ENCODE data around the gene SLC13A2.

The SLC13A2 gene

DNA sequence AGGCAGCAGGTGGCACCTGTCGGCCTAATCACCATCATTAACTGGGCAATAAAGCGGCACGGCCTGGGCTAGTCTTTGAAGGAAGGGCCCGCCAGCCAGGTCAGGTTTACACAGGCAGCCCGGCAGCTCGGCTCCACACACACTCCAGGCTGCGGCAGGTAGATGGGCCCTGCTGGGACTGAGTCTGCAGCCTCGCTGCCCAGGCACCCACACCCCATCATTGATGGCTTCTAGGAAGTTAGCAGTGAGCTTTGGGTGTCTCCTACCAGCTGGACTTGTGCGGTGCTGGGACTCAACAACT is 25.9 kb downstream of the SLC13A2 start:
- H3K27ac ChIP-seq: no peak overlapping the region
- no peaks in the 10 kb centered on the region for H3K4me1 ChIP-seq (ENCODE audit: control insufficient read depth in 1 of 2, insufficient read depth in 1 of 2, low read depth in 1 of 2, low read length in 1 of 2)
- no peaks in the 10 kb centered on the region for H3K9me3 ChIP-seq
- TF ChIP-seq, protein P1, sequence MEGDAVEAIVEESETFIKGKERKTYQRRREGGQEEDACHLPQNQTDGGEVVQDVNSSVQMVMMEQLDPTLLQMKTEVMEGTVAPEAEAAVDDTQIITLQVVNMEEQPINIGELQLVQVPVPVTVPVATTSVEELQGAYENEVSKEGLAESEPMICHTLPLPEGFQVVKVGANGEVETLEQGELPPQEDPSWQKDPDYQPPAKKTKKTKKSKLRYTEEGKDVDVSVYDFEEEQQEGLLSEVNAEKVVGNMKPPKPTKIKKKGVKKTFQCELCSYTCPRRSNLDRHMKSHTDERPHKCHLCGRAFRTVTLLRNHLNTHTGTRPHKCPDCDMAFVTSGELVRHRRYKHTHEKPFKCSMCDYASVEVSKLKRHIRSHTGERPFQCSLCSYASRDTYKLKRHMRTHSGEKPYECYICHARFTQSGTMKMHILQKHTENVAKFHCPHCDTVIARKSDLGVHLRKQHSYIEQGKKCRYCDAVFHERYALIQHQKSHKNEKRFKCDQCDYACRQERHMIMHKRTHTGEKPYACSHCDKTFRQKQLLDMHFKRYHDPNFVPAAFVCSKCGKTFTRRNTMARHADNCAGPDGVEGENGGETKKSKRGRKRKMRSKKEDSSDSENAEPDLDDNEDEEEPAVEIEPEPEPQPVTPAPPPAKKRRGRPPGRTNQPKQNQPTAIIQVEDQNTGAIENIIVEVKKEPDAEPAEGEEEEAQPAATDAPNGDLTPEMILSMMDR (IDR thresholded peaks at IDR 0.05): no peak
- H3K36me3 ChIP-seq: no peaks in the 10 kb centered on the region
- H3K4me3 ChIP-seq (ENCODE audit: low read depth in 1 of 2, low read length in 1 of 2): no peak overlapping the region
- no peaks in the 10 kb centered on the region for H3K27me3 ChIP-seq

DNA sequence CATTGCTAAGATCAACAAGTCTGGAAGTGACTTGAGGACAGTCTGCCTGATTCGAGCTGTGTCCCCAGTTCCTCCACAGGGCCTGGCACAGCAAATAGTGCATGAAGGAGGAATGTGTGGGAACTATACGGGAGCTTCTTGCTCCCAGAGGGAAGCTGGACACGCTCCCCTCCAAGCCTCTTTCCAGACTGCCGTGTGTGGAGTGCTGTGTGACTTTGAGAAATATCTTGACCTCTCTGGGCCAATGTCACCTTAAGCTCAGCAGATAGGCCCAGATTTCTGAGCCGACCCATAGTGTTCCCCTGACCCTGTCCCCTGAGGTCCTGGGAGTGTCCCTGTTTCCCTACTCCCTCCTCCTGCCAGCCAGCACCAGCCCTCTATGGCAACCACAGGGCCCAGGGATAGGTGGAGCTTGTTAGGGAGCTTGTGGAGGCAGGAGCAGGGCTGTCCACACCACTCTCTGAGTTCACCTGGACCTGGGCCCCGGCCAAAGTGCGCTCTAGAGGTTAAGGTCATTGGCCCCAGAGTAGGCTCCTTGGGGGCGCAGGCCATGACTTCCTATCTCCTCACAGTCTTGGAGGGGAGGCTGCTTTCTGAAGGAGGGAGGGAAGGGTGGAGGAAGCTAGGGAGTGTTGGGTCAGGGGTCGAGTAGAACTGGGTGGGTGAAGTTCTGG is 26.4 kb downstream of the SLC13A2 start:
- Histone ChIP-seq H3K4me1 (ENCODE audit: control insufficient read depth in 1 of 2, insufficient read depth in 1 of 2, low read depth in 1 of 2, low read length in 1 of 2) (no peaks in the 10 kb centered on the region), H3K27me3 (no peaks in the 10 kb centered on the region), H3K4me3 (ENCODE audit: low read depth in 1 of 2, low read length in 1 of 2) (no peak overlapping the region), H3K9me3 (no peaks in the 10 kb centered on the region), H3K27ac (no peak overlapping the region), H3K36me3 (no peaks in the 10 kb centered on the region)
- TF ChIP-seq, protein P1 (IDR thresholded peaks at IDR 0.05): no peak

DNA sequence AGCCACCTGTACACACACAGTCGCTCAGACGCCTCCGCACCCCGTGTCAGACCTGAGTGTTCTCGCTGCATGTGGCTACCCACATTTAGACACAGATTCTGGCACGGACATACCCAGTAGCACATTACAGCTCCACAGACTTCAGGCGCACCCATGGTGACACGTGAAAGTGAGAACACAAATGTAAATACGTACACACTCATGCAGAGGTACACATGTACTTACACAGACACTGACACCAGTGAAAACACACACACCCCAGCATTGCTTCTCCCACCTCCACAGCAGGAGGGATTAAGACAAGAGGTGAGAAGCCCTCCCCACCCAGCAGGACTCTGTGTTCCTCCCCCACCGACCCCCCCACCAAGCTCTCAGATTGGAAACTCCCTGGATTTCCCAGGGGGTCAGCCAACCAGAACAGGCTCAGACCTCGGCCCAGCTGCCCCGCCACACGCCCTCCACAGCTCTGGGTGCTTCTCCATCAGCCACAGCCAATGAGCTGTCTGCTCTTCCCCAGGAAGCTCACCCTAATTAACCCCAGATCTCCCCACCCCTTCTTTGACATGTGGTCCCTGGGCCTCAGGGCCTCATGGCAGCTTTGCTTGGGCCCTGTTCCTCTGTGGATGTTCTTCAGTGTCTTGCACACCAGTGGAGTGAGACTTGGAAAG is 27.4 kb downstream of the SLC13A2 start:
- Histone ChIP-seq H3K27me3 (no peaks in the 10 kb centered on the region), H3K4me1 (ENCODE audit: control insufficient read depth in 1 of 2, insufficient read depth in 1 of 2, low read depth in 1 of 2, low read length in 1 of 2) (no peaks in the 10 kb centered on the region), H3K36me3 (no peaks in the 10 kb centered on the region), H3K9me3 (no peaks in the 10 kb centered on the region), H3K4me3 (ENCODE audit: low read depth in 1 of 2, low read length in 1 of 2) (no peak overlapping the region), H3K27ac (no peak overlapping the region)
- TF ChIP-seq, protein P1 (IDR thresholded peaks at IDR 0.05): no peak

DNA sequence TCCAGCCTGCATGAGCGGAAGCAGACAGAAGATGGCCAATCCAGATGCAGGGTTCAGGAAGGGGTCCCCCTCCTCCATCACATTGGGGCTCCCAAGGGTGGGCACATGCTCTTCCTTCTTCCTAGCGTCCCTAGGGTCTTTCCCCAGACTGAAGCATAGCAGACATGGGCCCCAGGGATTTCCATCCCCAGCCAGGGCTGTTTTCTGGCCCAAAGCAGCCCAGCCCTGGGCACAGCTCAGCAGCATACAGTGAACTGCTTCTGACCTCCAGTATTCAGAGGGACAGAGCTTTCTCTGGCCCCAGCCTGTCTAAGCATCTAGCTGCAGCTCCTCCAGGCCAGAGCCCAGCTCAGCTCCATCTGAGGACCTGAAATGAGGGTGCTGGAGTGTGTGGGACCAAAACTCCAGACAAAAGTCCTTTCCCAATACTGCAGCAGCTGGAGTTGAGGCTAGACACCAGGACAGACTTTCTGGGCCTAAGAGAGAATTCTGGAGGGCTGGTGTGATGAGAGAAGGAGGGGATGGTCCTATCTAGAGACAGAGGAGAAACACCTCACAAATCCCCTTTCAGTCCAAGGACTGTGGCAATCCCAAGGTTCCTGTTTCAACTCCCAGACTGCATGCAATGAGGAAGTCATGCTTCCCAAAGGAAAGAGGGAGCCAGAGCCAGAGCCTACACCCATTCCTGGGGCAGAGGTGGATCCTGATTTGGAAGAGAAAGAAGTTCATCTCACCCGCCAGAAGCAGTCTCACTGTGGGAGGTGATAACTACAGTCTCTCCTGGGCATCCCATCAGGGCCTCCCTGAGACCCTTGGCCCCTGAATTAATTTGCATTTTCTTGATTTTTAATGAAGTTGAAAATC is 28.2 kb downstream of the SLC13A2 start:
- no peak overlapping the region for H3K27ac ChIP-seq
- H3K36me3 ChIP-seq: no peaks in the 10 kb centered on the region
- H3K4me1 ChIP-seq (ENCODE audit: control insufficient read depth in 1 of 2, insufficient read depth in 1 of 2, low read depth in 1 of 2, low read length in 1 of 2): no peaks in the 10 kb centered on the region
- H3K27me3 ChIP-seq: no peaks in the 10 kb centered on the region
- no peaks in the 10 kb centered on the region for H3K9me3 ChIP-seq
- TF ChIP-seq, protein P1 (IDR thresholded peaks at IDR 0.05): no peak
- no peak overlapping the region for H3K4me3 ChIP-seq (ENCODE audit: low read depth in 1 of 2, low read length in 1 of 2)

DNA sequence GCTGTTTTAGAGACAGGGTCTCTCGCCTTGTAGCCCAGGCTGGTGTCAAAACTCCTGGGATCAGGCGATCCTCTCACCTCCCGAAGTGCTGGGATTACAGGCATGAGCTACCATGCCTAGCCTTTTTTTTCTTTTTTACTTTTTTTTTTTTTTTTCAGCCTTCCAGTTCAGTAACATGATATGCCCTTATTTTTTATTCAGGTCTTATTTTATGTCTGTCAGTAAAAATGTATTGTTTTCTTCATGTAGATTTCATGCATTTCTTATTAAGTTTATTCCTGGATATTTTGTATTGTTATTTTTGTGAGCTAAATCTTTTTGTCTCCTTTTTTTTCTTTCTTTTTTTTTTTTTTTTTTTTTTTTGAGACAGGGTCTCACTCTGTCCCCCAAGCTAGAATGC is 30.0 kb downstream of the SLC13A2 start:
- H3K4me1 ChIP-seq (ENCODE audit: control insufficient read depth in 1 of 2, insufficient read depth in 1 of 2, low read depth in 1 of 2, low read length in 1 of 2): no peaks in the 10 kb centered on the region
- TF ChIP-seq, protein P1 (IDR thresholded peaks at IDR 0.05): no peak
- H3K4me3 ChIP-seq (ENCODE audit: low read depth in 1 of 2, low read length in 1 of 2): no peak overlapping the region
- no peak overlapping the region for H3K27ac ChIP-seq
- no peaks in the 10 kb centered on the region for H3K9me3 ChIP-seq
- no peaks in the 10 kb centered on the region for H3K36me3 ChIP-seq
- H3K27me3 ChIP-seq: peaks cover 13% of the 10 kb centered on the region

Measured in neutrophil (primary cell).